Measurements from ENCODE around the gene TMEM192. TPM values are rescaled to one million over a fixed set of nuclear protein-coding genes. Genes with fewer than 3 reads are reported as not detected.
"Not testable (repeated sequence)": the region's sequence is repeated elsewhere in the genome, so short reads cannot be mapped to it uniquely, and the experiment has no call there.

TMEM192 gene
- total RNA-seq, 4 donors from 2014 or later = 2.0 to 25.4 (median 9.3) TPM

DNA sequence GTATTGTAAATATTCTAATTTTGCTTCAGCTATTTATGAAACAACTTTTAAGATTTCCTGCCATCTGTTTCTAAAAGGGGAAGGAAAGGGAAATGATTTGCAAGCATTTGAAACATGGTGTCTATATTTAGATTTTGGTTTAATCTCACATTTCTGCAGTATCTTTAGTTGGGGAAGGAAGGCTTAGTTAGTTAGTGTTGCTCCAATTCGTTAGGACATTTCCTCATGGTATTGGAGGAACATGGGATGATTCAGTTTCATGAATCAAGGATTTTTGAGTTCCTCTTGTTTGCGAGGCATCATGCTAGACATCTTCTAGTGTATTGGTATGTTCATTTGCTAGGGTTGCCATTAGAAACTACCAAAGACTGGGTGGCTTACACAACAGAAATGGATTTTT is 20.5 kb upstream of the TMEM192 start:
- no peak for TF ChIP-seq POLR2A (IDR thresholded peaks at IDR 0.05)
- Histone ChIP-seq H3K4me1 (no peaks in the 10 kb centered on the region), H3K4me3 (no peak overlapping the region), H3K9me3 (no peaks in the 10 kb centered on the region), H3K27ac (no peak overlapping the region), H3K27me3 (no peaks in the 10 kb centered on the region), H3K36me3 (no peaks in the 10 kb centered on the region)
- intact Hi-C loops (cut with DNase I; ENCODE audit: low total_unique reads) = loop anchor here (5.0 kb wide), 1 partner anchor 329 kb away; no protein-coding TSS in a partner anchor
- DNase-seq = no peak

DNA sequence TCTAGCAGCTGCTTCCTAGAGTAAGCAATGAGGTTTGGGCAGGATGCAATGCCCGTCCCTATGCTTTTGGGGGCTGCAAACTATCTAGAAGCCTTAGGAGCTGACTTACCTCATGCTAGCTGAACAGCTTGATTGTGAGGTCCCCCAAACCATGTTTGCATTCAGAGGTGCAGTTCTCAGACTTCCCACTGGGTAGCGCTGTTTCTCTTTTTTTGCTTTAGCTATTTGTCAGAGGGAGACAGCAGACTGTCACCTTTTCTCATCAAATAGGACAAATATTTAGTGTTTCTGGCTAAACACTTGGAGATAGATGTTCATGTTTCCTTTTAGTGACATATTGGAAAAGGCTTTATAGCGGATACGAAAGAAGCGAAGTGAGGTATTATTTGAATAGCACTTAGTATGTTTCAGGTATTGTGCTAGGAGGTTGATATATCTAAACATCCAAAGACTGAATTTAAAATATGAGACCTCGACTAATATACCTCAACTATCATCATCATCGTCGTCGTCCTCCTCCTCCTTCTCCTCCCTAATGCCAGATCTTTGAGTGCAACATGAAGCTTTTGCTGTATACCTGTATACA is 18.7 kb upstream of the TMEM192 start:
- no peaks in the 10 kb centered on the region for H3K4me1 ChIP-seq
- no peaks in the 10 kb centered on the region for H3K36me3 ChIP-seq
- intact Hi-C loops (cut with DNase I; ENCODE audit: low total_unique reads) = loop anchor here (5.0 kb wide), 1 partner anchor 331 kb away; no protein-coding TSS in a partner anchor
- DNase-seq = peak; percentile 41 to 54
- H3K27me3 ChIP-seq = no peaks in the 10 kb centered on the region
- H3K4me3 ChIP-seq = no peak overlapping the region
- no peak overlapping the region for H3K27ac ChIP-seq
- H3K9me3 ChIP-seq = no peaks in the 10 kb centered on the region
- no peak for TF ChIP-seq POLR2A (IDR thresholded peaks at IDR 0.05)
- TF ChIP-seq CTCF (IDR thresholded peaks at IDR 0.05) = peak; percentile 69 to 88 (median 82)

- no peaks in the 10 kb centered on the region for H3K9me3 ChIP-seq
- intact Hi-C loops (cut with DNase I; ENCODE audit: low total_unique reads) = loop anchor here (5.0 kb wide), 1 partner anchor 332 kb away; no protein-coding TSS in a partner anchor
- TF ChIP-seq CTCF (IDR thresholded peaks at IDR 0.05) (no peak), POLR2A (IDR thresholded peaks at IDR 0.05) (no peak)
- DNase-seq = no peak
- H3K4me3 ChIP-seq = no peak overlapping the region
- H3K27me3 ChIP-seq = no peaks in the 10 kb centered on the region
- H3K36me3 ChIP-seq = no peaks in the 10 kb centered on the region
- H3K4me1 ChIP-seq = no peaks in the 10 kb centered on the region
- H3K27ac ChIP-seq = no peak overlapping the region
Observed at GRCh38 chr4:165129924-165130323, 17.3 kb upstream of the TMEM192 start.

- H3K27ac ChIP-seq; H3K9me3 ChIP-seq; DNase-seq; H3K4me3 ChIP-seq; intact Hi-C loops (cut with DNase I; ENCODE audit: low total_unique reads); H3K27me3 ChIP-seq; H3K4me1 ChIP-seq; H3K36me3 ChIP-seq: not testable (repeated sequence)
Observed at GRCh38 chr4:165125869-165126499, 13.3 kb upstream of the TMEM192 start.

DNA sequence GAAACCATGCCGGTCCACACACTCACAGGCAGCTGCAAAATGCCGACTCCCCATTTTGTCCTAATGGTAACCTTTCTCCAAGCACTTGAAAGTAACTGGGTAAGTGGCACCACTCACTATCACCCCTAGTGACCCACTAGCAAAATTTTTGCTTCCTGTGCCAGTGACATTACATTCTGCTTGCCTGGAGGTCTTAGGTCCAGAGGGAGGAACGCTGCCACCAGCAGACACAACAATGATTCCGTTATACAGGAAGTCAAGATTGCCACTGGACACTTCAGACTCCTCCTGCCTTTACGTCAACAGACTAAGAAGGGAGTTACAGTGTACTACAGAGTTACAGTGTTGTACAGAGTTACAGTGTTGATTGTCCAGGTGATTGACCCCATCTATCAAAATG is 11.8 kb upstream of the TMEM192 start:
- Histone ChIP-seq H3K4me1 (no peaks in the 10 kb centered on the region), H3K27ac (no peak overlapping the region), H3K9me3 (no peaks in the 10 kb centered on the region), H3K36me3 (no peaks in the 10 kb centered on the region), H3K27me3 (no peaks in the 10 kb centered on the region), H3K4me3 (no peak overlapping the region)
- no peak for DNase-seq
- intact Hi-C loops (cut with DNase I; ENCODE audit: low total_unique reads) = no loop called here
- TF ChIP-seq POLR2A (IDR thresholded peaks at IDR 0.05) = no peak
- TF ChIP-seq CTCF (IDR thresholded peaks at IDR 0.05) = no peak

DNA sequence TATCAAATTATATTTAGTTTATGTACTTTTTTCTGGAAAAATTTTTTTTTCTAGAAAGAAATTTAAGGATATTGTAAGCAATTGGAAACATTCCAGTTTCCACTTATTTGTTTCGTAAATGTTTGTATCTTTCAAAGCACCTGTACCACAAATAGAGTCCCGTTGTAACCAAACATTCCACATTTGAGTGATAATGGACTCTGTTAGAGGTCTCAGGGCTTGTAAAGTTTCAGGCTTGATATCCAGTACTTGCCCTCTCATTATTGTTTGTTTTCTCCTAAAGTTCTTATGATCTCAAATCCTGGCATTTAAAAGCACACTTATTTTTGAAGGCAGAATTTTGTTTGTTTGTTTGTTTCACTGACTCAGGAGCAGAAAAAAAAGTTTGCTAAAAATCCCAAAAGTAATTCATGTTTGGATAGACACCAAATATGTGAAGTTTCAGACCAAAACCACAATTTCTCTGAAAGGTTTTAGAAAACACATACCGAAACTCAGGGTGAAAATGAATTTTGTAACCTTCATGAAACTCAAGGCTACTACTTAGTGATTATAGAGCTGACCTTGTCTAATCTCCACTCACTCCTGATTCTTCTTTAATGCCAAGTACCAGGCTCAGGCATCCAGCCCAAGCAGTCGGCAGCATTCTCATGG is 5.7 kb upstream of the TMEM192 start:
- DNase-seq = no peak
- Histone ChIP-seq H3K27me3 (no peaks in the 10 kb centered on the region), H3K4me1 (no peaks in the 10 kb centered on the region), H3K4me3 (no peak overlapping the region), H3K9me3 (no peaks in the 10 kb centered on the region), H3K27ac (no peak overlapping the region), H3K36me3 (no peaks in the 10 kb centered on the region)
- intact Hi-C loops (cut with DNase I; ENCODE audit: low total_unique reads) = no loop called here
- TF ChIP-seq POLR2A (IDR thresholded peaks at IDR 0.05) (no peak), CTCF (IDR thresholded peaks at IDR 0.05) (no peak)

Measured in uterus (tissue), 4 donors.